Ishikawa (cell line): ENCODE measurements around the gene KCNK3.
A peak's percentile ranks its signal among the peaks of the same experiment; 100 is the strongest.

Source experiments
- CEBPB ChIP-seq: IDR thresholded peaks from 2 replicates; pipeline ENCODE4 v1.6.1; 2012
- CREB1 ChIP-seq: IDR thresholded peaks from 2 replicates; pipeline ENCODE4 v1.6.1; 2012; ENCODE audit warnings: low read depth
- EGR1 ChIP-seq: IDR thresholded peaks from 2 replicates; pipeline ENCODE4 v1.6.1; 2012
- EP300 ChIP-seq: IDR thresholded peaks from 2 replicates; pipeline ENCODE4 v1.6.1; 2012; ENCODE audit warnings: borderline replicate concordance
- FOXM1 ChIP-seq: IDR thresholded peaks from 2 replicates; pipeline ENCODE4 v1.6.1; 2012; ENCODE audit warnings: low read depth, borderline replicate concordance
- NFIC ChIP-seq: IDR thresholded peaks from 2 replicates; pipeline ENCODE4 v1.6.1; 2012
- RAD21 ChIP-seq: IDR thresholded peaks from 2 replicates; pipeline ENCODE4 v1.6.1; 2012; ENCODE audit warnings: low read depth
- REST ChIP-seq: IDR thresholded peaks from 2 replicates; pipeline ENCODE4 v1.6.1; 2012; ENCODE audit warnings: low read depth, mild to moderate bottlenecking
- TAF1 ChIP-seq: IDR thresholded peaks from 2 replicates; pipeline ENCODE4 v1.6.1; 2012; ENCODE audit warnings: low read depth, mild to moderate bottlenecking
- TCF12 ChIP-seq: IDR thresholded peaks from 2 replicates; pipeline ENCODE4 v1.6.1; 2012; ENCODE audit warnings: low read depth
- TEAD4 ChIP-seq: IDR thresholded peaks from 2 replicates; pipeline ENCODE4 v1.6.1; 2012
- USF1 ChIP-seq: IDR thresholded peaks from 2 replicates; pipeline ENCODE4 v1.6.1; 2012
- YY1 ChIP-seq: IDR thresholded peaks from 2 replicates; pipeline ENCODE4 v1.6.1; 2012; ENCODE audit warnings: low read depth
- ZBTB7A ChIP-seq: IDR thresholded peaks from 2 replicates; pipeline ENCODE4 v1.6.1; 2012; ENCODE audit warnings: low read depth
- TF ChIP-seq, protein P1 (sequence below): IDR thresholded peaks from 2 replicates; pipeline ENCODE4 v1.6.1; 2012

The KCNK3 gene

GRCh38 chr2:26720322-26721114 lies 28.0 kb downstream of the KCNK3 start:
- TF ChIP-seq, protein P1, sequence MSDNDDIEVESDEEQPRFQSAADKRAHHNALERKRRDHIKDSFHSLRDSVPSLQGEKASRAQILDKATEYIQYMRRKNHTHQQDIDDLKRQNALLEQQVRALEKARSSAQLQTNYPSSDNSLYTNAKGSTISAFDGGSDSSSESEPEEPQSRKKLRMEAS: no peak
- peak; percentile 58; the same call in 1 of the 2 replicates for TF ChIP-seq EP300
- no peak for TF ChIP-seq USF1
- TF ChIP-seq EGR1: no peak
- TF ChIP-seq CREB1: peak; percentile 55
- TF ChIP-seq YY1: no peak
- TF ChIP-seq TCF12: peak; percentile 49; the same call in 1 of the 2 replicates
- TF ChIP-seq REST: no peak
- TF ChIP-seq TAF1: no peak
- TF ChIP-seq FOXM1: no peak
- 0 out of 2 replicates have a peak, but pooled peaks have one; percentile 27 for TF ChIP-seq ZBTB7A
- no peak for TF ChIP-seq RAD21
- peak; percentile 91 for TF ChIP-seq NFIC
- TF ChIP-seq TEAD4: no peak
- TF ChIP-seq CEBPB: no peak

GRCh38 chr2:26721115-26722032 lies 28.9 kb downstream of the KCNK3 start:
- TF ChIP-seq CREB1: no peak
- no peak for TF ChIP-seq RAD21
- no peak for TF ChIP-seq YY1
- TF ChIP-seq USF1: no peak
- no peak for TF ChIP-seq CEBPB
- TF ChIP-seq TEAD4: no peak
- no peak for TF ChIP-seq EGR1

- TF ChIP-seq, protein P1: no peak
- TF ChIP-seq CREB1 (no peak), TEAD4 (no peak), NFIC (no peak), YY1 (no peak), TCF12 (no peak), USF1 (no peak), FOXM1 (no peak)
These were observed 29.8 kb downstream of the KCNK3 start for GRCh38 chr2:26722328-26722727.

GRCh38 chr2:26722911-26723310 lies 30.4 kb downstream of the KCNK3 start:
- no peak for TF ChIP-seq ZBTB7A
- TF ChIP-seq, protein P1: no peak
- no peak for TF ChIP-seq YY1
- TF ChIP-seq TEAD4: no peak
- no peak for TF ChIP-seq REST
- TF ChIP-seq EGR1: no peak
- no peak for TF ChIP-seq NFIC

DNA sequence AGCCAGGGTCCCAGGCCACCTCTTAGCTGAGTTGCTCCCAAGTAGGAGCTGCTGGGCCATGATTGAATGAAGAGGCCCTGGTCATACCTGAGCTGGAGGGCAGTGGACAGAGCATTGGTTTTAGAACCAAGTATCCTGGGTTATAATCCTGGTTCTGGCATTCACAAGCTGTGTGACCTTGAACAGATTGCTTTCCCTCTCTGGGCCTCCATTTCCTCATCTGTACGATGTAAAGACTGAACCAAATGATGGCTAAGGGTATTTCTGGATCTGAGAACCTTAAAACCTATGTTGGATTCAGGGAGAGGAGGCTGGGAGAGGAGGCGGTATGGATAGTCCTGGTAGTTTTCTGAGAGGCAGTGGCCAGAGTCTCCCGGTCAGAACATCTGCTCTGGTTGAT lies 31.0 kb downstream of the KCNK3 start:
- TF ChIP-seq TEAD4 (no peak), CREB1 (no peak), REST (no peak), EGR1 (no peak), YY1 (no peak), NFIC (no peak), FOXM1 (no peak), EP300 (no peak), TAF1 (no peak), ZBTB7A (no peak), CEBPB (no peak), RAD21 (no peak)
